Bronchial epithelial cell (primary cell): Measurements from ENCODE around the gene ESR1. TPM values are rescaled to one million over a fixed set of nuclear protein-coding genes. Genes with fewer than 3 reads are reported as not detected.

ENCODE experiments used
- DNase-seq: peaks from one replicate; pipeline ENCODE4 v3.0.0-alpha.2; 2010; ENCODE audit warnings: low read depth
- FAIRE-seq: peaks from 2 replicates; lab custom pipeline; 2011; peaks lifted over from hg19 to GRCh38; lab: Jason Lieb, UNC
- H3K27me3 ChIP-seq: 2 replicates; pipeline ENCODE4 v1.5.1; 2011; ENCODE audit warnings: low read length; ENCODE audit not compliant: control insufficient read depth, insufficient read depth
- H3K36me3 ChIP-seq: 2 replicates; pipeline ENCODE4 v1.5.1; 2011; ENCODE audit warnings: low read length; ENCODE audit not compliant: control insufficient read depth, insufficient read depth
- H3K4me3 ChIP-seq: 2 replicates; pipeline ENCODE4 v1.5.1; 2011; ENCODE audit warnings: mild to moderate bottlenecking, low read depth, low read length, control low read depth
- CTCF ChIP-seq: IDR thresholded peaks from 2 replicates; pipeline ENCODE4 v1.5.1; 2011; ENCODE audit warnings: mild to moderate bottlenecking, moderate library complexity, low read length, control low read depth, inconsistent platforms; ENCODE audit not compliant: insufficient read depth, severe bottlenecking
- total RNA-seq: library from RNA; depleted of rRNA; stranded (reverse); fragments of >200 nt; gene quantifications from 2 replicates; pipeline ENCODE4 v1.2.1, GENCODE V29; 2014

Gene ESR1
- total RNA-seq, 1 donor from 2014 or later: under 0.01 TPM

DNA sequence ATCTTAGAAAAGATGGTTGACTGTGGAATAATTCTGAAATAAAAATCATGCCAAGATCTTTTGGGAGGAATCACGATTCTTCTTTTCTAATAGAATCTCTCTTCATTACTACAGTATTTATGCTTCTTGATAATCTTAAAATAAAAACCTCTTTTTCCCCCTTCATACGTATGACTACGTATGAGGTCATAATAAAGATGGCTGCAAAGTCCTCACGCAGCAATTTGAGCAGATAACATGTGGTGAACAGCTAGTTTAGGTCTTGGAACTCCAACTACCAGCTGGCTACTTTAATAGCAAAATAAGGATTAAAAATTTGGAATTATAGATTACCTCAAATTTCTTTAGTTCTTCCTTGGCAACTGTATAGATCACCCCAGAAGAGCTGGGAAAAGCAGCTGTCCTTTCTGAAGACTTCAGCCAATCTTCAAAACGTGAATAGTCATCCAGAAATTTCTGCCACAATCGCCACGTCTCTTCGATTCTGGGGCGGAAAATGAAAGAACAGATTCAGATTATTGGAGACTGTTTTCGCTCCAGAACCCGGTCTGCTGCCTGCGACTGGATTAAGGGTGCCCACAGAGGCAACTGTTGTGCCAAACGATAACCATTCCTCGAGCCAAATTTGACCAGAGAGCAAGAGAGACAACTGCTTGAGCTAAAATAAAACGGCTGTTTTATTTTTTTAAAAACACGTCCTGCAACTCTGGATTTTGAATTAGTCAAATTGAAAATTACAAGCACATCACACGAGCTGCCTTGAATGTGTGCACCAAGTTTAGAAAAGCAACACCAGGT, 347.3 kb downstream of the ESR1 start:
- TF ChIP-seq CTCF: no peak
- Histone ChIP-seq H3K4me3 (no peak overlapping the region), H3K27me3 (no peaks in the 10 kb centered on the region), H3K36me3 (no peaks in the 10 kb centered on the region)
- FAIRE-seq: no peak
- DNase-seq: no peak

DNA sequence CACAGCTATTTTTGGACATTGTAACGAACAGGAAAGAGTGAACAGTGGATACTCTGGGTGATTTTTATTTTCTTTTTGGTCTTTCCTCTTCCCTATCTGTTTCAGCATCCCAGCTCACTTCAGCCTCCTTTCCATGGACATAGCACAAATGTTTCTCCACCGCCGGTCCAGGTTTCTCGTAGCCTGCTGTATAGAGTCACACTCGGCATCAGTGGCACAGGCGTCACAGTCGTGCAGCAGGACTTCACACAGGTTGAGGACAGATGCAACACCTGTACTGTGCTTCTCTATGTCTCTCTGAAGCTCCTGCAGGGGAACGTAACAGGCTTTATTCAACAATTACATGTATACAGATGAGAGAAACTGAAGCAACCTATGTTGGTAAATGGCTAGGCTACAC, 348.3 kb downstream of the ESR1 start:
- no peak for DNase-seq
- no peak for TF ChIP-seq CTCF
- Histone ChIP-seq H3K36me3 (no peaks in the 10 kb centered on the region), H3K27me3 (no peaks in the 10 kb centered on the region), H3K4me3 (no peak overlapping the region)
- FAIRE-seq: no peak

DNA sequence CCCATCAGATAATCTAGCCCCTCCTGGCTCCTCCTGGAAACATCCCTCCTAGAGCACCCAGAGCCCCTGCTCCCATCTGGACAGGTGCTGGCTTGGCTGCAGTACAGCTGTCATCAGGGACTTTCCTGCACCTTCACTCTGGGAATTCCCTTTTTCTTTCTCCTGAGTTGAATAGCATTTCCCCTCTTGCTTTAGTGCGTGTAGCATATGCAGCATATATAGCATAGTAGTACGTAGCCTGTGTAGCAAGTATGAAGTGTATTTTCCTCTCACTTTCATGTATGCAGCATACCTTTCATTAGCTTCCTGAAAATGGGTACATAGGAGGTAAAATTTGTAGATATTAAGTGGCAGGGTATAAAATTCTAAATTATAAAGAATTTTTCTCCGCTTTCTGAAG, 352.9 kb downstream of the ESR1 start:
- Histone ChIP-seq H3K4me3 (no peak overlapping the region), H3K36me3 (no peaks in the 10 kb centered on the region), H3K27me3 (no peaks in the 10 kb centered on the region)
- no peak for FAIRE-seq
- no peak for TF ChIP-seq CTCF
- DNase-seq: peak; percentile 30

- Histone ChIP-seq H3K4me3 (no peak overlapping the region), H3K27me3 (no peaks in the 10 kb centered on the region), H3K36me3 (no peaks in the 10 kb centered on the region)
- DNase-seq (peak; percentile 46), FAIRE-seq (no peak)
- no peak for TF ChIP-seq CTCF
These were observed 354.0 kb downstream of the ESR1 start for GRCh38 chr6:152161501-152161900.

DNA sequence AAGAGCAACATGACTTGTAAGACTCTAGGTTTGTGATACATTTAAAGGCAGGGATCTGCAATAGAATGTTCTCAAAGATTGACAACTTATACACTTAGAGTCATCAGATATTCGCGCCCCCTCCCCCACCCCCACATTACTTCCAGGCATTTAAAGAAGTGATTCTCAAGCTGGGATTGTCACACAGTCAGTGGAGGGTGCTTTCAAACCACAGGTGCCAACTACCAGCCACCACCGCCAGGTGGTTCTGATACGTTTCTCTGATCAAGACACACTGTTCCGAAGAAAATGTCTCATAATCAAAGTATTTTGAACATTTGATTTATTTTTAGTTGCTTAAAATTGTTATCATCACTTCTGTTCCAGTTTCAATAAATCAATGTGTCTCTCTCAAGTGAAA, 357.5 kb downstream of the ESR1 start:
- no peak for FAIRE-seq
- TF ChIP-seq CTCF: no peak

DNA sequence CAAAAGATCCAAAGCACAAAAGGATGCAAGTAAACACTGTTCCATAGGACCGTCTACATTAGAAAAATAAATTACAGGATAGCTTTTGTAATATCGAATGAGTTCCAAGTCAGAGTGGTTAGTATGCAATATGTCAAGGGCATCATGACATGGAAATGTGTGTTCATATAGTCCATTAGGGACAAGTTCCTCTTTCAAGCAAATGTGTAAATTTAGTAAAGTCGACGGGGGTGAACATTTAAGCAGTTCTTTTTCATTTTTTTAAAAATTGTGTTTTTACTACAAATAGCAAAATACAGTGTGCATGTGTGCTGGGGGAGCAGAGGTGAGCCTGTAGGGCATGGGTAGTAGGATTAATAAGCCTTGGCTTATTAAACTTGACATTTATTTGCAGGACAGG, 359.0 kb downstream of the ESR1 start:
- DNase-seq (no peak), FAIRE-seq (no peak)
- TF ChIP-seq CTCF: no peak
- Histone ChIP-seq H3K36me3 (no peaks in the 10 kb centered on the region), H3K27me3 (no peaks in the 10 kb centered on the region), H3K4me3 (no peak overlapping the region)

More for the DNA sequence above, 357.5 kb downstream of the ESR1 start:
- no peaks in the 10 kb centered on the region for H3K36me3 ChIP-seq
- H3K27me3 ChIP-seq: no peaks in the 10 kb centered on the region
- no peak overlapping the region for H3K4me3 ChIP-seq
- no peak for DNase-seq
